Uterus (tissue), 4 donors: ENCODE measurements around the gene CCDC57. TPM values are rescaled to one million over a fixed set of nuclear protein-coding genes. Genes with fewer than 3 reads are reported as not detected.
A peak's percentile ranks its signal among the peaks of the same experiment; 100 is the strongest.

Source experiments
- DNase-seq, 2 donors: peaks; one replicate each; pipeline ENCODE4 v3.0.0-alpha.2; 2019 to 2020
- H3K27ac ChIP-seq, 2 donors: fragments of 200-600 bp; sonication (generic); 1 replicate in 1 of 2; 2 replicates in 1 of 2; pipeline ENCODE4 v1.5.1; 2016 to 2018
- H3K27me3 ChIP-seq, 2 donors: fragments of 200-600 bp; sonication (generic); one replicate each; pipeline ENCODE4 v1.5.1; 2018 to 2019; ENCODE audit warnings: control low read depth in 1 of 2
- H3K36me3 ChIP-seq, 2 donors: fragments of 200-600 bp; sonication (generic); one replicate each; pipeline ENCODE4 v1.5.1; 2019; ENCODE audit warnings: control low read depth in 1 of 2
- H3K4me1 ChIP-seq, 2 donors: fragments of 200-600 bp; sonication (generic); one replicate each; pipeline ENCODE4 v1.5.1; 2018 to 2019; ENCODE audit warnings: control low read depth in 1 of 2
- H3K4me3 ChIP-seq, 2 donors: fragments of 200-600 bp; sonication (generic); 1 replicate in 1 of 2; 2 replicates in 1 of 2; pipeline ENCODE4 v1.5.1; 2018 to 2019; ENCODE audit warnings: mild to moderate bottlenecking in 1 of 2
- H3K9me3 ChIP-seq, 2 donors: fragments of 200-600 bp; sonication (generic); one replicate each; pipeline ENCODE4 v1.5.1; 2019; ENCODE audit warnings: control low read depth in 1 of 2
- CTCF ChIP-seq, 4 experiments: fragments of 200-600 bp in 2 of 4; fragments of 450-650 bp in 2 of 4; sonication (generic) in 2 of 4; IDR thresholded peaks; one replicate each; pipeline ENCODE4 v1.5.1; 2016 to 2019; ENCODE audit warnings: antibody characterized with exemption in 4 of 4, mild to moderate bottlenecking in 2 of 4, moderate library complexity in 1 of 4
- POLR2A ChIP-seq, 2 donors: fragments of 450-650 bp; IDR thresholded peaks; one replicate each; pipeline ENCODE4 v1.6.1; 2016; ENCODE audit warnings: antibody characterized with exemption in 2 of 2, mild to moderate bottlenecking in 1 of 2, moderate library complexity in 1 of 2
- intact Hi-C: fragments of 100-400 bp; cut with DNase I; formaldehyde crosslinking; loops from one replicate; pipeline ENCODE4 v1.15.1; 2023; ENCODE audit warnings: low total_unique reads
- total RNA-seq, 4 donors: library from RNA; depleted of rRNA in 3 of 4; stranded (reverse); fragments of >200 nt in 3 of 4; gene quantifications; one replicate each; pipeline versions ENCODE4 v1.1.0 to v1.2.4, GENCODE V29; 2014 to 2023
- donor health status: DM: yes; HTN: yes; CAD: no.

The CCDC57 gene
- total RNA-seq, 4 donors from 2014 or later, result 4.4 to 88.2 (median 17.6) TPM

GRCh38 chr17:82250868-82251500, 38.3 kb upstream of the CCDC57 start:
- no peaks in the 10 kb centered on the region for H3K9me3 ChIP-seq
- intact Hi-C loops, result no loop called here
- no peak for TF ChIP-seq POLR2A (IDR thresholded peaks at IDR 0.05)
- no peak for TF ChIP-seq CTCF (IDR thresholded peaks at IDR 0.05)
- no peaks in the 10 kb centered on the region for H3K27me3 ChIP-seq
- H3K4me3 ChIP-seq, result no peak overlapping the region
- H3K4me1 ChIP-seq, result peaks cover 6 to 21% of the 10 kb centered on the region in 2 donors
- DNase-seq, result no peak
- no peaks in the 10 kb centered on the region for H3K36me3 ChIP-seq
- peak overlapping the region in 1 of 2 donors; percentile 12 for H3K27ac ChIP-seq

- no peaks in the 10 kb centered on the region for H3K9me3 ChIP-seq
- intact Hi-C loops, result no loop called here
- no peaks in the 10 kb centered on the region for H3K27me3 ChIP-seq
- no peak for TF ChIP-seq POLR2A (IDR thresholded peaks at IDR 0.05)
- no peaks in the 10 kb centered on the region for H3K36me3 ChIP-seq
- peaks cover 6 to 30% of the 10 kb centered on the region in 2 donors for H3K4me1 ChIP-seq
- H3K27ac ChIP-seq, result peak overlapping the region in 1 of 2 donors; percentile 12
- no peak overlapping the region for H3K4me3 ChIP-seq
- DNase-seq, result no peak
Observed at GRCh38 chr17:82249896-82250581, 37.4 kb upstream of the CCDC57 start.

- Histone ChIP-seq H3K4me3 (no peak overlapping the region), H3K27ac (no peak overlapping the region), H3K9me3 (no peaks in the 10 kb centered on the region), H3K4me1 (peaks cover 6 to 31% of the 10 kb centered on the region in 2 donors), H3K36me3 (no peaks in the 10 kb centered on the region), H3K27me3 (no peaks in the 10 kb centered on the region)
- no peak for DNase-seq
- intact Hi-C loops, result no loop called here
- TF ChIP-seq CTCF (IDR thresholded peaks at IDR 0.05) (no peak), POLR2A (IDR thresholded peaks at IDR 0.05) (no peak)
Observed at GRCh38 chr17:82248815-82249674, 36.4 kb upstream of the CCDC57 start.

- Histone ChIP-seq H3K27me3 (no peaks in the 10 kb centered on the region), H3K9me3 (no peaks in the 10 kb centered on the region), H3K4me1 (peaks cover 6 to 32% of the 10 kb centered on the region in 2 donors), H3K36me3 (no peaks in the 10 kb centered on the region), H3K4me3 (no peak overlapping the region), H3K27ac (peak overlapping the region; percentile 72 to 73)
- intact Hi-C loops, result no loop called here
- TF ChIP-seq CTCF (IDR thresholded peaks at IDR 0.05) (no peak), POLR2A (IDR thresholded peaks at IDR 0.05) (no peak)
- no peak for DNase-seq
Observed at GRCh38 chr17:82247856-82248671, 35.4 kb upstream of the CCDC57 start.

- Histone ChIP-seq H3K9me3 (no peaks in the 10 kb centered on the region), H3K4me3 (no peak overlapping the region), H3K27ac (peak overlapping the region; percentile 72 to 73), H3K36me3 (no peaks in the 10 kb centered on the region), H3K4me1 (peaks cover 6 to 39% of the 10 kb centered on the region in 2 donors), H3K27me3 (no peaks in the 10 kb centered on the region)
- DNase-seq, result no peak
- intact Hi-C loops, result no loop called here
- no peak for TF ChIP-seq CTCF (IDR thresholded peaks at IDR 0.05)
- TF ChIP-seq POLR2A (IDR thresholded peaks at IDR 0.05), result no peak
Observed at GRCh38 chr17:82247182-82247823, 34.7 kb upstream of the CCDC57 start.
